ENCODE measurements around the gene PINLYP.

GRCh38 chr19:43584484-43584883, 8.9 kb downstream of the PINLYP start:
- TF ChIP-seq TOE1 (CRISPR knock-in tag; IDR thresholded peaks at IDR 0.05) = no peak
- TF ChIP-seq ZFAT (CRISPR knock-in tag; conservative IDR thresholded peaks at IDR 0.05) = no peak
- no peak for TF ChIP-seq ZNF557 (CRISPR knock-in tag; IDR thresholded peaks at IDR 0.05)
- TF ChIP-seq TCF7 (IDR thresholded peaks at IDR 0.05; ENCODE audit: low read depth) = no peak
- no peak for TF ChIP-seq MXI1 (IDR thresholded peaks at IDR 0.05; ENCODE audit: borderline replicate concordance, low read depth, low read length)
- no peak for TF ChIP-seq ZNF589 (CRISPR knock-in tag; conservative IDR thresholded peaks at IDR 0.05)

All from HepG2 (cell line).